Measurements from ENCODE around the gene PLXND1. TPM values are rescaled to one million over a fixed set of nuclear protein-coding genes. Genes with fewer than 3 reads are reported as not detected.

The PLXND1 gene
- total and polyA plus RNA-seq, 2 donors (not counting 1 experiment from before 2014, with no cell fraction given), result 89.6 to 109 TPM

- Histone ChIP-seq H2AFZ (ENCODE audit: low read length) (no peak overlapping the region), H3K9ac (ENCODE audit: insufficient read depth, low read length) (no peak overlapping the region), H3K27ac (ENCODE audit: insufficient read depth, low read length) (no peak overlapping the region), H3K4me1 (ENCODE audit: control insufficient read depth, extremely low read depth, insufficient read depth, low read length) (no peaks in the 10 kb centered on the region), H3K36me3 (ENCODE audit: control insufficient read depth, insufficient read depth, low read length) (peaks cover 9% of the 10 kb centered on the region), H4K20me1 (ENCODE audit: control insufficient read depth, extremely low read depth, insufficient read depth, low read length) (no peaks in the 10 kb centered on the region), H3K27me3 (ENCODE audit: control insufficient read depth, insufficient read depth, low read length) (no peaks in the 10 kb centered on the region), H3K4me2 (ENCODE audit: extremely low read depth, insufficient read depth, low read length) (no peak overlapping the region), H3K79me2 (ENCODE audit: control insufficient read depth, insufficient read depth, low read length) (no peaks in the 10 kb centered on the region), H3K9me3 (ENCODE audit: control insufficient read depth, insufficient read depth, low read depth, low read length) (no peaks in the 10 kb centered on the region), H3K4me3 (replicated peaks in 1 of 4; ENCODE audit: control extremely low read depth in 1 of 4, insufficient read depth in 1 of 4, low read depth in 3 of 4, low read length in 4 of 4) (no peak overlapping the region)
- no peak for TF ChIP-seq EZH2 (IDR thresholded peaks at IDR 0.05; ENCODE audit: low read length, missing control alignments)
- TF ChIP-seq CTCF (conservative IDR thresholded peaks at IDR 0.05 in 1 of 2, IDR thresholded peaks at IDR 0.05 in 1 of 2; ENCODE audit: low read depth in 1 of 2, low read length in 2 of 2), result no peak
- no peak for DNase-seq (ENCODE audit: low read depth in 2 of 2)
Observed at GRCh38 chr3:129506231-129506742, 100.2 kb downstream of the PLXND1 start.

GRCh38 chr3:129505341-129505740 lies 101.1 kb downstream of the PLXND1 start:
- Histone ChIP-seq H3K36me3 (ENCODE audit: control insufficient read depth, insufficient read depth, low read length) (peaks cover 9% of the 10 kb centered on the region), H3K4me3 (replicated peaks in 1 of 4; ENCODE audit: control extremely low read depth in 1 of 4, insufficient read depth in 1 of 4, low read depth in 3 of 4, low read length in 4 of 4) (no peak overlapping the region), H4K20me1 (ENCODE audit: control insufficient read depth, extremely low read depth, insufficient read depth, low read length) (no peaks in the 10 kb centered on the region), H3K79me2 (ENCODE audit: control insufficient read depth, insufficient read depth, low read length) (no peaks in the 10 kb centered on the region), H2AFZ (ENCODE audit: low read length) (no peak overlapping the region), H3K27ac (ENCODE audit: insufficient read depth, low read length) (no peak overlapping the region), H3K4me1 (ENCODE audit: control insufficient read depth, extremely low read depth, insufficient read depth, low read length) (no peaks in the 10 kb centered on the region), H3K9ac (ENCODE audit: insufficient read depth, low read length) (no peak overlapping the region), H3K4me2 (ENCODE audit: extremely low read depth, insufficient read depth, low read length) (no peak overlapping the region), H3K27me3 (ENCODE audit: control insufficient read depth, insufficient read depth, low read length) (no peaks in the 10 kb centered on the region), H3K9me3 (ENCODE audit: control insufficient read depth, insufficient read depth, low read depth, low read length) (no peaks in the 10 kb centered on the region)
- no peak for DNase-seq (ENCODE audit: low read depth in 2 of 2)
- TF ChIP-seq EZH2 (IDR thresholded peaks at IDR 0.05; ENCODE audit: low read length, missing control alignments) (no peak), CTCF (conservative IDR thresholded peaks at IDR 0.05 in 1 of 2, IDR thresholded peaks at IDR 0.05 in 1 of 2; ENCODE audit: low read depth in 1 of 2, low read length in 2 of 2) (no peak)

Other genes starting within 250 kb of the PLXND1 start
- gene EFCAB12, start 178.0 kb downstream of the PLXND1 start, total RNA-seq, result under 0.01 and 0.17 TPM in 2 replicates
- gene EFCAB12, start 178.0 kb downstream of the PLXND1 start, polyA plus RNA-seq, result 0.07 TPM in 1 of 2 replicates, not detected in the other
- 35.2 and 35.5 TPM in 2 replicates for gene MBD4, start 166.7 kb downstream of the PLXND1 start, total RNA-seq
- gene MBD4, start 166.7 kb downstream of the PLXND1 start, polyA plus RNA-seq, result 24.6 and 27.4 TPM in 2 replicates
- 16.9 and 27.2 TPM in 2 replicates for gene IFT122, start 166.5 kb downstream of the PLXND1 start, total RNA-seq
- gene IFT122, start 166.5 kb downstream of the PLXND1 start, polyA plus RNA-seq, result 13.2 and 17.9 TPM in 2 replicates
- gene RHO, start 78.0 kb downstream of the PLXND1 start, total RNA-seq, result not detected in 2 replicates
- not detected in 2 replicates for gene RHO, start 78.0 kb downstream of the PLXND1 start, polyA plus RNA-seq
- not detected in 2 replicates for gene H1-8, start 63.5 kb downstream of the PLXND1 start, total RNA-seq
- not detected in 2 replicates for gene H1-8, start 63.5 kb downstream of the PLXND1 start, polyA plus RNA-seq

All from fibroblast of lung (primary cell).